HepG2 (cell line): ENCODE data around the gene MRPS31. TPM values are rescaled to one million over a fixed set of nuclear protein-coding genes. Genes with fewer than 3 reads are reported as not detected.

Experiments
- ARNTL ChIP-seq: sonication (generic); formaldehyde crosslinking; IDR thresholded peaks from 2 replicates; pipeline ENCODE4 v1.4.0; 2020; ENCODE audit warnings: mild to moderate bottlenecking, missing genetic modification reagents
- ATRX ChIP-seq: sonication (generic); formaldehyde crosslinking; IDR thresholded peaks from 2 replicates; pipeline ENCODE4 v1.4.0; 2020; ENCODE audit warnings: missing genetic modification reagents, borderline replicate concordance
- BRD4 ChIP-seq: sonication (generic); formaldehyde crosslinking; IDR thresholded peaks from 2 replicates; pipeline ENCODE4 v1.4.0; 2020; ENCODE audit warnings: missing genetic modification reagents
- KAT8 ChIP-seq: IDR thresholded peaks from 2 replicates; pipeline ENCODE4 v1.6.1; 2016; ENCODE audit warnings: missing genetic modification reagents, missing compliant biosample characterization
- MBNL3 ChIP-seq: fragments of 250-450 bp; sonication (Bioruptor Pico); conservative IDR thresholded peaks from 2 replicates; pipeline ENCODE4 v1.8.0; 2022; ENCODE audit warnings: mild to moderate bottlenecking, inconsistent platforms
- PHF5A ChIP-seq: IDR thresholded peaks from one replicate; pipeline ENCODE4 v1.6.1; 2018; ENCODE audit warnings: low read depth, missing genetic modification reagents; ENCODE audit not compliant: unreplicated experiment
- POLR2G ChIP-seq: fragments of 200-400 bp; formaldehyde crosslinking; IDR thresholded peaks from 2 replicates; pipeline ENCODE4 v1.6.1; 2018; ENCODE audit warnings: mild to moderate bottlenecking, low read depth, low read length, moderate library complexity
- RAD21 ChIP-seq: fragments of 450-650 bp; formaldehyde crosslinking; IDR thresholded peaks from 2 replicates; pipeline ENCODE4 v1.5.0; 2020; ENCODE audit warnings: mild to moderate bottlenecking
- SAFB2 ChIP-seq: sonication (generic); formaldehyde crosslinking; IDR thresholded peaks from 2 replicates; pipeline ENCODE4 v1.5.1; 2020; ENCODE audit warnings: missing genetic modification reagents, low read depth, mild to moderate bottlenecking, borderline replicate concordance
- SALL2 ChIP-seq: sonication (generic); formaldehyde crosslinking; IDR thresholded peaks from 2 replicates; pipeline ENCODE4 v1.8.1; 2023; ENCODE audit warnings: mild to moderate bottlenecking, missing genetic modification reagents, inconsistent platforms
- SNAI1 ChIP-seq: sonication (generic); formaldehyde crosslinking; IDR thresholded peaks from 2 replicates; pipeline ENCODE4 v1.5.0; 2020; ENCODE audit warnings: mild to moderate bottlenecking, missing genetic modification reagents, borderline replicate concordance
- SP140L ChIP-seq: sonication (generic); formaldehyde crosslinking; IDR thresholded peaks from 2 replicates; pipeline ENCODE4 v1.4.0; 2020; ENCODE audit warnings: missing genetic modification reagents, borderline replicate concordance
- TP53 ChIP-seq: sonication (generic); formaldehyde crosslinking; conservative IDR thresholded peaks from 2 replicates; pipeline ENCODE4 v1.4.0; 2020; ENCODE audit warnings: missing genetic modification reagents
- XRCC5 ChIP-seq: fragments of 200-400 bp; formaldehyde crosslinking; optimal IDR thresholded peaks from 2 replicates; pipeline ENCODE3; 2017; ENCODE audit warnings: mild to moderate bottlenecking, low read length
- ZBTB38 ChIP-seq: sonication (generic); formaldehyde crosslinking; IDR thresholded peaks from 2 replicates; pipeline ENCODE4 v1.5.1; 2020; ENCODE audit warnings: mild to moderate bottlenecking, missing genetic modification reagents
- ZNF383 ChIP-seq: sonication (generic); formaldehyde crosslinking; IDR thresholded peaks from 2 replicates; pipeline ENCODE4 v1.4.0; 2020; ENCODE audit warnings: missing genetic modification reagents, mild to moderate bottlenecking, borderline replicate concordance
- ZNF790 ChIP-seq: sonication (generic); formaldehyde crosslinking; IDR thresholded peaks from 2 replicates; pipeline ENCODE4 v1.8.0; 2022; ENCODE audit warnings: missing genetic modification reagents, mild to moderate bottlenecking, borderline replicate concordance
- ZNF878 ChIP-seq: sonication (generic); formaldehyde crosslinking; IDR thresholded peaks from 2 replicates; pipeline ENCODE4 v1.8.1; 2023; ENCODE audit warnings: mild to moderate bottlenecking, missing genetic modification reagents, moderate library complexity
- ZNF883 ChIP-seq: sonication (generic); formaldehyde crosslinking; IDR thresholded peaks from 2 replicates; pipeline ENCODE4 v1.5.1; 2020; ENCODE audit warnings: mild to moderate bottlenecking, missing genetic modification reagents; ENCODE audit errors: not compliant biosample characterization
- polyA plus RNA-seq, 8 experiments: library from polyadenylated mRNA; depleted of rRNA in 3 of 8; stranded (reverse) in 7 of 8; unstranded in 1 of 8; fragments of >200 nt; fragmentation: Illumina TruSeq in 4 of 8; extraction: Trizol in 4 of 8; gene quantifications; 2 replicates each; pipeline versions ENCODE4 v1.2.1 to v1.2.3, GENCODE V29; 2011 to 2016; ENCODE audit warnings: low read depth in 4 of 8, missing spikeins in 1 of 8, mixed read lengths in 1 of 8; ENCODE audit not compliant: insufficient read depth in 1 of 8
- total RNA-seq, 5 experiments: library from RNA; depleted of rRNA; stranded (reverse); fragments of >200 nt; fragmentation: Illumina TruSeq; extraction: Trizol; gene quantifications; 2 replicates each; pipeline ENCODE4 v1.2.3, GENCODE V29; 2016; ENCODE audit warnings: low read depth in 1 of 5
- TF ChIP-seq, protein P1 (sequence below): sonication (generic); formaldehyde crosslinking; IDR thresholded peaks from 2 replicates; pipeline ENCODE4 v1.5.0; 2020; ENCODE audit warnings: mild to moderate bottlenecking, missing genetic modification reagents, moderate library complexity
- TF ChIP-seq, protein P2 (sequence below): sonication (generic); formaldehyde crosslinking; IDR thresholded peaks from 2 replicates; pipeline ENCODE4 v1.8.0; 2022; ENCODE audit warnings: mild to moderate bottlenecking, missing genetic modification reagents
- TF ChIP-seq, protein P3 (sequence below): fragments of 450-650 bp; IDR thresholded peaks from 2 replicates; pipeline ENCODE4 v1.6.1; 2017
- TF ChIP-seq, protein P4 (sequence below): IDR thresholded peaks from 2 replicates; pipeline ENCODE4 v1.6.1; 2018; ENCODE audit warnings: missing genetic modification reagents

MRPS31 gene
- total and polyA plus RNA-seq, 2 of the 13 experiments (the other 11 are each of a cell fraction or from before 2014, with no cell fraction given): 23.7 to 34.1 TPM

DNA sequence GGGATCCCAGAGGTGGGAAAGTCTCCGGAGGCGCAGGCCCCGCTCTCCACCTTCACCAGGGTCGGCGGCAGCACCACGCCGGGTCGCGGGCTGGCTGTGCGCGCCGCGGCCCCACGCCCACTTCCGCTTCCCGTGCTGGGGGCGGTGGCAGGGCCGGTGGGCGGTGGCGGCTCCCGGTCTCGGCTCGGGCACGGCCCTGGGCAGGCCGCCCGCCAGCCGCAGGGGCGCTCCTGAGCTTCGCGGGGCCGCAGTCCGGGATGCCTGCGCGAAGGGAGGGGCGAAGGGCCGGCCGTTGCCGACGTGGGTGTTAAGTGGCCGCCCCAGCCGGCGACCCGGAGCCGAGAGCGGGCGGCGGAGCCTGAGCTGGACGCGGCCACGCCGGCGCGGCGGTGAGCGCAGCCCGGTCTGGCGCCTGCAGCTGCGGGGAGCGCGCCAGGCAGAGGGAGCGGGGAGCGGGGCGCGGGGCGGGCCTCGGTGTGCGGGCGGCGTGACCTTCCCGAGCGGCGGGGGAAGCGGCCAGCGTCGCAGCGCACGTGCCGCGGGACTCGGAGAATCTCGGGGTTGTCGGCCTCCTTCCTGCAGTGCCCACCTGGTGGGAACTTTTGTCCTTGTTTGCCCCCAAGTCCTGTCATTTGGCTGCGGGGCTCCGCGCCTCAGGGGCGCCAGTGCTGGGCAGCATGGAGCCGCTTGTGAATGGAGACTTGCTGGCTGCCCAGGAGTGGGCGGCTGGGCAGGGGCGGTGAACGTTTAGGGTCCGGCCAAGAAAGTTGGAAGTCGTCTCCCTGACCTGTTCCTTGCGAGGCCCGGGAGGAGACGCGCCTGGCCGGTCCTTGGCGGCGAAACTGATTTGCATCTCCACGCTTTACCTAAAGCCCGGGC, 18.5 kb upstream of the MRPS31 start, which contains the start of gene SLC25A15 (continued):
- TF ChIP-seq ZNF883 (CRISPR knock-in tag) (peak; percentile 65), ZBTB38 (CRISPR knock-in tag) (peak; percentile 51; the same call in 1 of the 2 replicates), POLR2G (peak; percentile 78), ZNF383 (CRISPR knock-in tag) (0 out of 2 replicates have a peak, but pooled peaks have one; percentile 77), ZNF790 (CRISPR knock-in tag) (peak; percentile 68; the same call in 1 of the 2 replicates), RAD21 (peak; percentile 95), ARNTL (0 out of 2 replicates have a peak, but pooled peaks have one; percentile 35), MBNL3 (CRISPR knock-in tag) (no peak), BRD4 (CRISPR knock-in tag) (no peak), ZNF878 (no peak), SAFB2 (no peak), SALL2 (CRISPR knock-in tag) (peak; percentile 88), KAT8 (no peak), ATRX (CRISPR knock-in tag) (no peak), XRCC5 (peak; percentile 34), SNAI1 (CRISPR knock-in tag) (0 out of 2 replicates have a peak, but pooled peaks have one; percentile 35), SP140L (CRISPR knock-in tag) (no peak), PHF5A (CRISPR knock-in tag) (no peak), TP53 (CRISPR knock-in tag) (no peak)
- TF ChIP-seq, protein P1, sequence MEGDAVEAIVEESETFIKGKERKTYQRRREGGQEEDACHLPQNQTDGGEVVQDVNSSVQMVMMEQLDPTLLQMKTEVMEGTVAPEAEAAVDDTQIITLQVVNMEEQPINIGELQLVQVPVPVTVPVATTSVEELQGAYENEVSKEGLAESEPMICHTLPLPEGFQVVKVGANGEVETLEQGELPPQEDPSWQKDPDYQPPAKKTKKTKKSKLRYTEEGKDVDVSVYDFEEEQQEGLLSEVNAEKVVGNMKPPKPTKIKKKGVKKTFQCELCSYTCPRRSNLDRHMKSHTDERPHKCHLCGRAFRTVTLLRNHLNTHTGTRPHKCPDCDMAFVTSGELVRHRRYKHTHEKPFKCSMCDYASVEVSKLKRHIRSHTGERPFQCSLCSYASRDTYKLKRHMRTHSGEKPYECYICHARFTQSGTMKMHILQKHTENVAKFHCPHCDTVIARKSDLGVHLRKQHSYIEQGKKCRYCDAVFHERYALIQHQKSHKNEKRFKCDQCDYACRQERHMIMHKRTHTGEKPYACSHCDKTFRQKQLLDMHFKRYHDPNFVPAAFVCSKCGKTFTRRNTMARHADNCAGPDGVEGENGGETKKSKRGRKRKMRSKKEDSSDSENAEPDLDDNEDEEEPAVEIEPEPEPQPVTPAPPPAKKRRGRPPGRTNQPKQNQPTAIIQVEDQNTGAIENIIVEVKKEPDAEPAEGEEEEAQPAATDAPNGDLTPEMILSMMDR (CRISPR knock-in tag): peak; percentile 71
- TF ChIP-seq, protein P2, sequence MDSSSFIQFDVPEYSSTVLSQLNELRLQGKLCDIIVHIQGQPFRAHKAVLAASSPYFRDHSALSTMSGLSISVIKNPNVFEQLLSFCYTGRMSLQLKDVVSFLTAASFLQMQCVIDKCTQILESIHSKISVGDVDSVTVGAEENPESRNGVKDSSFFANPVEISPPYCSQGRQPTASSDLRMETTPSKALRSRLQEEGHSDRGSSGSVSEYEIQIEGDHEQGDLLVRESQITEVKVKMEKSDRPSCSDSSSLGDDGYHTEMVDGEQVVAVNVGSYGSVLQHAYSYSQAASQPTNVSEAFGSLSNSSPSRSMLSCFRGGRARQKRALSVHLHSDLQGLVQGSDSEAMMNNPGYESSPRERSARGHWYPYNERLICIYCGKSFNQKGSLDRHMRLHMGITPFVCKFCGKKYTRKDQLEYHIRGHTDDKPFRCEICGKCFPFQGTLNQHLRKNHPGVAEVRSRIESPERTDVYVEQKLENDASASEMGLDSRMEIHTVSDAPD: 0 out of 2 replicates have a peak, but pooled peaks have one; percentile 23
- TF ChIP-seq, protein P3, sequence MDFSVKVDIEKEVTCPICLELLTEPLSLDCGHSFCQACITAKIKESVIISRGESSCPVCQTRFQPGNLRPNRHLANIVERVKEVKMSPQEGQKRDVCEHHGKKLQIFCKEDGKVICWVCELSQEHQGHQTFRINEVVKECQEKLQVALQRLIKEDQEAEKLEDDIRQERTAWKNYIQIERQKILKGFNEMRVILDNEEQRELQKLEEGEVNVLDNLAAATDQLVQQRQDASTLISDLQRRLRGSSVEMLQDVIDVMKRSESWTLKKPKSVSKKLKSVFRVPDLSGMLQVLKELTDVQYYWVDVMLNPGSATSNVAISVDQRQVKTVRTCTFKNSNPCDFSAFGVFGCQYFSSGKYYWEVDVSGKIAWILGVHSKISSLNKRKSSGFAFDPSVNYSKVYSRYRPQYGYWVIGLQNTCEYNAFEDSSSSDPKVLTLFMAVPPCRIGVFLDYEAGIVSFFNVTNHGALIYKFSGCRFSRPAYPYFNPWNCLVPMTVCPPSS: no peak
- TF ChIP-seq, protein P4, sequence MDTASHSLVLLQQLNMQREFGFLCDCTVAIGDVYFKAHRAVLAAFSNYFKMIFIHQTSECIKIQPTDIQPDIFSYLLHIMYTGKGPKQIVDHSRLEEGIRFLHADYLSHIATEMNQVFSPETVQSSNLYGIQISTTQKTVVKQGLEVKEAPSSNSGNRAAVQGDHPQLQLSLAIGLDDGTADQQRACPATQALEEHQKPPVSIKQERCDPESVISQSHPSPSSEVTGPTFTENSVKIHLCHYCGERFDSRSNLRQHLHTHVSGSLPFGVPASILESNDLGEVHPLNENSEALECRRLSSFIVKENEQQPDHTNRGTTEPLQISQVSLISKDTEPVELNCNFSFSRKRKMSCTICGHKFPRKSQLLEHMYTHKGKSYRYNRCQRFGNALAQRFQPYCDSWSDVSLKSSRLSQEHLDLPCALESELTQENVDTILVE (CRISPR knock-in tag): peak; percentile 60; the same call in 1 of the 2 replicates
